Activated CD4-positive, CD25-positive, alpha-beta regulatory T cell treated with anti-CD3 and anti-CD28 coated beads, Interleukin-2, amount 50 U/mL, for 16 hours (primary cell): ENCODE results near the gene ZNF385C.

ENCODE experiments used
- DNase-seq: peaks from one replicate; pipeline ENCODE4 v3.0.0-alpha.2; 2020; ENCODE audit warnings: low read depth, low spot score

ZNF385C gene

DNA sequence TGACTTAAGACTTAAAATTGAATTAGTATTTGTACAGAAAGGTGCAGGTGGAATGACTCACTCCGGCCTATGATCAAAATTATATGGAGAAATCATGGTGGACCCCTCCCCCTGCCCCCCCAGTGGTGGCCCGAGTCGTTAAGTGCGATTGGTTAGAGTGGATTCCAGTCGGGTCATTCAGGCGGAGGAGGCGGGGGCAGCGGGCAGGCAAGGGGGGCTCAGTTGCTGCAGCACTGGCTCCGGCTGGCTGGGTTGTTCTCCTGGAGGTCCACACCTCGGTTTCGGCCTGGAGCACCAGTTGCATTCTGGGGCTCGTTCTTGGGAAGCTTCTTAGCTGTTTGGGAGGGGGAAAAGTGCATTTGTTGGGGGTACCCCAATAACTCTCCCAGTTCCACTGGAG is 27.3 kb upstream of the ZNF385C start:
- DNase-seq = no peak

- no peak for DNase-seq
These were observed 26.0 kb upstream of the ZNF385C start for GRCh38 chr17:42124256-42124655.

DNA sequence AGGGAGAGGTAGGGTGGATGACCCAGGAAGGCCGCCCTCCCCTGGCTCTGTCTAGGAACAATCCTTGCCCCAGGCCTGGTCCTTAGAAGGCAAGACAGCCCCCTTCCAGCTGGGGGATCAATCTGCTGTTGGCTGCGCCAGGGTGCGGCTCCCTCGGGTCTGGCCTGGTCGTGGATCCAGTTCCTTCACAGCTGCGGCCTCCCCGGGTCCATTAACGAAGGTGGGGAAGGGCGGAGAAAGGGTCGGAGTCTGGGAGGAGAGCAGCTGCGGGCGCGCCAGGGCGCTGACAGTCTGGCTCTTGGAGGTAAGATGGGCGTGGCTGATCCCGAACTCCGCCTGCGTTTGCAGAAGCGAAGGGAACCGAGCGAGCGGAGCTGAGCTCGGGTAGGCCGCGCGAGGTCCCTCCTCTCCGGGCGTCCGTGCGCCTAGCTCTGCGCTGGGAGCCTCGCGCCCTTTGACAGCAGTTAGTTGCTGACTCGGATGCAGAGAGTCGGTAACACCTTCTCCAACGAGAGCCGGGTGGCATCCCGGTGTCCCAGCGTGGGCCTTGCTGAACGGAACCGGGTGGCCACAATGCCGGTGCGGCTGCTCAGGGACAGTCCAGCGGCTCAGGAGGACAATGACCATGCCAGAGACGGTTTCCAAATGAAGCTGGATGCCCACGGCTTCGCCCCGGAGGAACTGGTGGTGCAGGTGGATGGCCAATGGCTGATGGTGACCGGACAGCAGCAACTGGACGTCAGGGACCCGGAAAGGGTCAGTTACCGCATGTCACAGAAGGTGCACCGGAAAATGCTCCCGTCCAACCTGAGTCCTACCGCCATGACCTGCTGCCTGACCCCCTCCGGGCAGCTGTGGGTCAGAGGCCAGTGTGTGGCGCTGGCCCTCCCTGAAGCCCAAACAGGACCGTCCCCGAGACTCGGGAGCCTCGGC is 24.4 kb upstream of the ZNF385C start, which contains the start of gene HSPB9:
Gene HSPB9 (plus strand): TSS at position 434 of the 933 bp plus-strand sequence. CDS start 47 bp downstream, at position 481.
- no peak for DNase-seq

- DNase-seq = peak; percentile 56
These were observed 22.8 kb upstream of the ZNF385C start, which contains the start of gene KAT2A for GRCh38 chr17:42120770-42121769. KAT2A (minus strand) TSS chr17:42121367; CDS start chr17:42121304, 63 bp downstream.

GRCh38 chr17:42120161-42120769 is 22.0 kb upstream of the ZNF385C start:
- no peak for DNase-seq

DNA sequence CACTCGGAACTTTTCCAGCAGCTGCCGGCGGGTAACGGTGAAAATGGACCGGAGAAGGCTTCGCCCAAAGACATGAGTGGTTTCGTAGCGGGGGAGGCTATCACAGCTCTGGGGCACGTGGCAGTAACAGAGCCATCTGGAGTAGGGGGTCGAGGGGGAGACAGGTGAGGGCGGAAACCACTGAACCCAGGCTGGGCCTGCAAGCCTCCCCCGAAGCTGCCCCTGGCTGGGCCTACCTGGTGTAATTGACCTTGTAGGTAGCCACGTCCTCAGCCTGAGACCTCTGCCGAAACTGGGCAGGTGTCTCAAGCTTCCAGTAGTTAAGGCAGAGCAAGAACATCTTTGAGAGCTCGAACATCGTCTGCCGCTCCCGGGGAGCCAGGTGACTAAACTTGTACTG is 21.0 kb upstream of the ZNF385C start:
- DNase-seq = no peak

DNA sequence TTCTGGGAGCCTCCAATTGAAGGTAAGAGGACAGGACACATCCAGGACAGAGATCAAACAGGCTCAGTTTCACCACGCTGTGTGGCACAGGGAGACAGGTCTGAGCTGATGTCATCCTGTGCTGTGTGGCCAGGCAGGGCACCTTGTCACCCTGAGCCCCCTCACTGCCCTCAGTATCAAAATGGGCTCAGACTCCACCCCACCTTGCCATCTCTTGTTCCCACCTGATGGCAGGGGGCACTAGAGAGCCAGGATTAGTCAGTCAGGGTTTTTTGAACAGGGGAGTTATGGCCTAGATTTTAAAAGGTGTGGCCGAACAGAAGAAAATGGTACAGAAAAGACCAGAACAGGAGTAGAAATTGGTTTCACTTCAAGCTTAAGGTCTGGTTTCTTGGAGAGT is 20.3 kb upstream of the ZNF385C start:
- DNase-seq = no peak

GRCh38 chr17:42118126-42118510 is 19.8 kb upstream of the ZNF385C start:
- DNase-seq = no peak

DNA sequence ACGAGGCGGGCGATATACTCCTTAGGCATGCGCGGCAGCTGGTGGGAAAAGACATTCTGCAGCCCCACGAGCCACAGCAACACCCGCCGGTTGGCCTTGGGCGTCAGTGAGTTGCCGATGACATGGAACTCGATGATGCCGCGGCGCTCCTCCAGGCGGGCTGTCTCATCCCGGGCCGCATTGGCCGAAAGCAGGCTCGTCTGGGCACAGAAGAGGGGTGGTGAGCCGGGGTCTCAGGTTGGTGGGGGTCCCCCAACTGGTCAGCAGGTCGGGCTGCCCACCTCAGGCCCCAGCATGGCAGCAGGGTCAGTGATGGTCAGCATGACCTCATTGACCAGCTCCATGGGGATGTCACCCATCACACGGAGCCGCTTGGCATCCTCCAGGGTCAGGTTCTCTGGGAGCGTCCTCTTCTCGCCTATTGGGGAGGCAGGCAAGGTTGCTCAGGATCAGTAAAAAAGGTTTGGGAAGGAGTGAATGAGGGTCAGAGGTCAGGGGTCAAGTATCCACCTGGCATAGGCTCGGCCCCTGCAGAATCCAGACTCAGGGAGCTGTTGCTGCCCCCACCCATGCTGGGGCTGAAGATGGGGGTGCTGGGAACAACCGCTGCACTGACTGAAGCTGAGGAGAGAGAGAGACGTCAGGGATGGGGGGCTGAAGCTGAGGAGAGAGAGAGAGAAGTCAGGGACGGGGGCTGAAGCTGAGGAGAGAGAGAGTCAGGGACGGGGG is 19.3 kb upstream of the ZNF385C start:
- DNase-seq = no peak

- peak; percentile 75 for DNase-seq
These were observed 18.6 kb upstream of the ZNF385C start for GRCh38 chr17:42116705-42117396.

- no peak for DNase-seq
These were observed 15.8 kb upstream of the ZNF385C start for GRCh38 chr17:42114118-42114517.

DNA sequence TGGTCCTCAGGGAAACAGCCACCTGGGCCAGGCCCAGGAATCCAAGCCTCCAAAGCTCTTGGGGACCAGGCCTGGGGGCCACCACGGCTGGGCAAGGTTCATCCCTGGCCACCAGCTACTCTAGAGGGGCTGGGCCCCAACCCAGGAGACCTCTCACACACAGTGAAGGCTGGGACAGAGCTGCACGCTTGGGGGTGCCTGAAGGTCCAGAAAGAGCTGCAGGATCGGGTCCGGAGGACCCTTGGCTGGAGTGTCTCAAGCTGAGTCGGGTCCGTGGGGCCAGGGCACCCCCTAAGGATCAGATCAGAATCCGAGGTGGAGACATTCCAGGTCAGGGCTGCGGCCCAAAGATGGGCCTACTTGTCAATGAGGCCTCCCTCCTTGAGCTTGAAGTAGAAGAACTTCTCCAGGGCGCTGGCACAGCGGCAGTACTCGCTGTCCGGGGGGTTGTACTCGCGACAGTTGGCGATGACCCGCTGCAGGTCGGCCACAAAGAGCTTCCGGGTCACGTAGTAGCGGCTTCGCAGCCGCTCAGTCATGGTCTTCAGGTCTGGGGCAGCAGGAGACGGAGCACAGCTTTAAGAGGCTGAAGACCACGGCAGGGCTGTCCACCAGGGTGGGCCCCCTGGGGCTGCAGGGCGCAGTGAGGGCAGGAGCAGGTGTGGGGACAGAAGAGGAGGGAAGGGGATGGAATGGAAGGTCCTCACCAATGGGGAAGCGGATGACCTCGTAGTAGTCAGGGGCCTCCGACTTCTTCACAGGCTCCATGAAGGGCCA is 15.2 kb upstream of the ZNF385C start:
- DNase-seq = no peak

DNA sequence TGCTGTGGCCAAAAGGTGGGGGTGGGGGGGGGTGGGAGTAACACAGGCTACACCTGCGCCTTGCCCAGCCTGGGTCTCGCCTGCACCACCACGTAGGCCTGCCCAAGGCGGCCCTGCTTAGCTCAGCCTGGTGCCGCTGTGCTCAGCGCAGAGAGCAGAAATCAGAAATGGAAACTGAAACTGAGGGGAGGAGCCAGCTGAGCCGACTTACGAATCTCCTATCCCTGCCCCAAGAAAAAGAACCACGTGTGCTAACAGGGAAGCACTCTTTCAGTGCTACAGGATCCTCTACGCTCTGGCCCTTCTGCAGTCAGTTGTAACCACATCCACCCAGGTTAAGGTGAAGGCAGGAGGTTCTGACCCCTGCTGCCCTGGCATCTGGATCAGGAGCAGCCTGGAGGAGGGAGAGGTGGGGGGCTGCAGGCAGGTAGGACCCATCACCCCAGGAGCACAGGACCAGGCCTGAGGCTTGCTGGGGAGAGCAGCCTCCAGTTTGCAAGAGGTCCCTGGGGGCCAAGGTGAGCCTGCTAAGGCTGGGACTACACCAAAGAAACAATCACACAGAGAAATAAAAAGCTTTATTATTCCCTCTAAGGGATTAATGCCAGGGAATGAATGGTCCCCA is 14.4 kb upstream of the ZNF385C start, which contains the start of gene DHX58:
Gene DHX58 (minus strand): TSS at position 163 of the 625 bp plus-strand sequence. CDS start 822 bp downstream, outside the sequence.
- peak; percentile 59 for DNase-seq

DNA sequence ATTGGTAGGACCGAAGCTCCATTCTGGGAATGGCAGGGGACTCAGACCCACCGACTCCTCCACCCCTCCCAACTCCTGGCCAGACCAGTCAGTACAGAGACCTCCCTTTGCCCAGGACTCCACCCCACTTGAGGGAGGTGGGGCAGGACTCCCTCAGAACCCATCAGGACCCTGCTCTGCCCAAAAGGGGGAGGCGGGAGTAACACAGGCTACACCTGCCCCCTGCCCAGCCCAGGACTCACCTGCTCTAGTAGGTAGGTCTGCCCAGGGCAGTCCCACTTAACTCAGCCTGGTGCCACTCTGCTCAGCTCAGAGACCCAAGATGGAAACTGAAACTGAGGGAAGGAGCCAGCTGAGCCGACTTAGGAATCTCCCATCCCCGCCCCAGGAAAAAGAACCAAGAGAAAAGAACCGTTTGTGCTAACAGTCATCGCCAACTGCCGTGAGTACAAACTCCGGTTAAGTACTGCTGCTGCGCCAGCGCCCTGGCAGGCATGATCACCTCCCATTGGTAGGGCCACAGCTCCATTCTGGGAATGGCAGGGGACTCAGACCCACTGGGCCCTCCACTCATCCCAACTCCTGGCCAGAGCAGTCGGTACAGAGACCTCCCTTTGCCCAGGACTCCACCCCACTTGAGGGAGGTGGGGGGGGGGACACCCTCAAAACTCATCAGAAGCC is 13.7 kb upstream of the ZNF385C start:
- no peak for DNase-seq

DNA sequence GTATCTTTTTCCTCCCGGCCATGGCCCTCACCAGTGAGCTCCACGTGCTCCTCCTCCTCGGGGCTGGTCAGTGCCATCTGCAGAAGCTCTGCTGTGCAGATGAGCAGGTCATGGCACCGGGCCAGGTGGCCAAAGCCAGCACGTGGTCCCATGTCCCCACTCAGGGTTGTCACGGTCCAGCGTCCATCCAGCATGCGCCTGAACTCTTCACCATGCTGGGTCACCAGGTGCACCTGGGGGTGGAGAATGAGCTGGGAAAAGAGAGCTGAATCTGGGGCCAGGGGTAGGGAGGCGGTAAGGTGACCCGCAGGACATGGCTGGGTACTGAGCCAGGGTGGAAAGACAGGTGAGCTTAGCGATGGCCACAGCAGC is 13.0 kb upstream of the ZNF385C start:
- DNase-seq = no peak

GRCh38 chr17:42110301-42111264 is 12.3 kb upstream of the ZNF385C start:
- DNase-seq = no peak

GRCh38 chr17:42109086-42109485 is 10.8 kb upstream of the ZNF385C start:
- DNase-seq = no peak
